GM23338 (cell line): ENCODE data around the gene SCLY. TPM values are rescaled to one million over a fixed set of nuclear protein-coding genes. Genes with fewer than 3 reads are reported as not detected.
A peak's percentile ranks its signal among the peaks of the same experiment; 100 is the strongest.

ENCODE experiments used
- ATAC-seq: fragments of 200-7000 bp; cut with Tn5 transposase; 3 replicates; pipeline ENCODE4 v1.9.1; 2020
- DNase-seq: peaks from one replicate; pipeline ENCODE4 v3.0.0-alpha.2; 2015; ENCODE audit warnings: low spot score
- H2AFZ ChIP-seq: fragments of 200-600 bp; sonication (generic); 2 replicates; pipeline ENCODE4 v1.8.0; 2016; ENCODE audit warnings: antibody characterized with exemption, mild to moderate bottlenecking, moderate library complexity
- H3F3A ChIP-seq: fragments of 200-600 bp; sonication (generic); replicated peaks from 2 replicates; pipeline ENCODE4 v1.8.0; 2017; ENCODE audit warnings: antibody characterized with exemption, mixed run types, low read depth
- H3K27ac ChIP-seq: fragments of 200-600 bp; sonication (generic); 2 replicates; pipeline ENCODE4 v1.6.1; 2016; ENCODE audit warnings: low read depth
- H3K27me3 ChIP-seq: fragments of 200-600 bp; sonication (generic); 2 replicates; pipeline ENCODE4 v1.8.0; 2016; ENCODE audit warnings: mild to moderate bottlenecking, mixed run types, moderate library complexity; ENCODE audit not compliant: insufficient read depth
- H3K36me3 ChIP-seq: fragments of 200-600 bp; sonication (generic); 2 replicates; pipeline ENCODE4 v1.8.0; 2016; ENCODE audit warnings: mild to moderate bottlenecking; ENCODE audit not compliant: insufficient read depth
- H3K4me1 ChIP-seq: fragments of 200-600 bp; sonication (generic); 2 replicates; pipeline ENCODE4 v1.8.0; 2016; ENCODE audit warnings: mild to moderate bottlenecking, moderate library complexity; ENCODE audit not compliant: insufficient read depth
- H3K4me2 ChIP-seq: fragments of 200-600 bp; sonication (generic); 2 replicates; pipeline ENCODE4 v1.7.1; 2017; ENCODE audit warnings: mixed run types
- H3K4me3 ChIP-seq: fragments of 200-600 bp; sonication (generic); 2 replicates; pipeline ENCODE4 v1.6.1; 2016; ENCODE audit warnings: mixed run types
- H3K79me2 ChIP-seq: fragments of 200-600 bp; sonication (generic); replicated peaks from 2 replicates; pipeline ENCODE4 v1.8.0; 2017; ENCODE audit warnings: mild to moderate bottlenecking; ENCODE audit not compliant: insufficient read depth
- H3K9me2 ChIP-seq: fragments of 200-600 bp; sonication (generic); 2 replicates; pipeline ENCODE4 v1.8.0; 2017; ENCODE audit not compliant: insufficient read depth
- H4K20me1 ChIP-seq: fragments of 200-600 bp; sonication (generic); replicated peaks from 2 replicates; pipeline ENCODE4 v1.8.0; 2017; ENCODE audit warnings: mild to moderate bottlenecking; ENCODE audit not compliant: insufficient read depth
- H3K27ac Mint-ChIP-seq: 2 replicates; pipeline ENCODE4 v1.8.0; 2020; ENCODE audit warnings: inconsistent platforms, mild to moderate bottlenecking, moderate library complexity, mixed read lengths
- H3K27me3 Mint-ChIP-seq: 3 replicates; pipeline ENCODE4 v1.8.0; 2022; ENCODE audit warnings: low read depth, mild to moderate bottlenecking, moderate library complexity, mixed read lengths, inconsistent platforms; ENCODE audit not compliant: insufficient read depth, poor library complexity
- H3K36me3 Mint-ChIP-seq: 3 replicates; pipeline ENCODE4 v1.8.0; 2021; ENCODE audit warnings: low read depth, mild to moderate bottlenecking, inconsistent platforms, moderate library complexity, mixed read lengths
- H3K4me1 Mint-ChIP-seq: 3 replicates; pipeline ENCODE4 v1.8.0; 2020; ENCODE audit warnings: mild to moderate bottlenecking, inconsistent platforms, mixed read lengths
- H3K4me3 Mint-ChIP-seq: 3 replicates; pipeline ENCODE4 v1.8.0; 2021; ENCODE audit warnings: moderate library complexity, mild to moderate bottlenecking, inconsistent platforms, mixed read lengths
- H3K9me3 Mint-ChIP-seq: 3 replicates; pipeline ENCODE4 v1.8.0; 2020; ENCODE audit warnings: moderate library complexity, mild to moderate bottlenecking, inconsistent platforms, mixed read lengths
- EZH2phosphoT487 ChIP-seq: fragments of 200-600 bp; sonication (generic); IDR thresholded peaks from one replicate; pipeline ENCODE4 v1.8.1; 2018; ENCODE audit warnings: antibody characterized with exemption; ENCODE audit not compliant: unreplicated experiment
- JUNB ChIP-seq: IDR thresholded peaks from one replicate; pipeline ENCODE4 v1.6.1; 2016; ENCODE audit warnings: antibody characterized with exemption; ENCODE audit not compliant: unreplicated experiment
- POLR2AphosphoS5 ChIP-seq: IDR thresholded peaks from 2 replicates; pipeline ENCODE4 v1.6.1; 2016; ENCODE audit warnings: antibody characterized with exemption, low read depth
- REST ChIP-seq: IDR thresholded peaks from one replicate; pipeline ENCODE4 v1.6.1; 2018; ENCODE audit warnings: antibody characterized with exemption; ENCODE audit not compliant: unreplicated experiment
- ZNF331 ChIP-seq: fragments of 250-450 bp; sonication (Bioruptor Pico); IDR thresholded peaks from 2 replicates; pipeline ENCODE4 v1.5.0; 2020; ENCODE audit warnings: low read depth, mild to moderate bottlenecking, moderate library complexity
- ZNF462 ChIP-seq: fragments of 250-450 bp; sonication (Bioruptor Pico); IDR thresholded peaks from 2 replicates; pipeline ENCODE4 v1.5.0; 2020; ENCODE audit warnings: mild to moderate bottlenecking, moderate library complexity
- polyA plus RNA-seq: library from polyadenylated mRNA; unstranded; fragments of >200 nt; fragmentation: Nextera tagmentation; extraction: Ambion mirVana; gene quantifications from 2 replicates; pipeline ENCODE4 v1.2.1, GENCODE V29; 2016
- total RNA-seq: library from RNA; depleted of rRNA; stranded (reverse); fragments of >200 nt; shearing (Covaris generic); gene quantifications from 2 replicates; pipeline ENCODE4 v1.2.3, GENCODE V29; 2014

SCLY gene
- total and polyA plus RNA-seq, 2 experiments from 2014 or later, result 57.2 to 80.3 TPM

- Mint-ChIP-seq H3K27me3 (peaks cover 10% of the 10 kb centered on the region), H3K4me3 (no peak overlapping the region), H3K27ac (no peak overlapping the region), H3K4me1 (peaks cover 5% of the 10 kb centered on the region; the same call in 1 of the 3 replicates), H3K36me3 (no peaks in the 10 kb centered on the region), H3K9me3 (no peaks in the 10 kb centered on the region)
- peak overlapping the region; percentile 97 for H2AFZ ChIP-seq
- H3K79me2 ChIP-seq, result no peaks in the 10 kb centered on the region
- no peaks in the 10 kb centered on the region for H3K36me3 ChIP-seq
- no peaks in the 10 kb centered on the region for H3K4me1 ChIP-seq
- no peaks in the 10 kb centered on the region for H3K27me3 ChIP-seq
- TF ChIP-seq ZNF462 (CRISPR knock-in tag) (no peak), REST (no peak), ZNF331 (CRISPR knock-in tag) (no peak), POLR2AphosphoS5 (no peak), JUNB (no peak), EZH2phosphoT487 (no peak)
- DNase-seq (no peak), ATAC-seq (no peak)
- peak overlapping the region; percentile 72; the same call in 1 of the 2 replicates for H3K4me2 ChIP-seq
- H3K9me2 ChIP-seq, result no peaks in the 10 kb centered on the region
- H3K4me3 ChIP-seq, result no peak overlapping the region
- peaks cover 9% of the 10 kb centered on the region; the same call in 1 of the 2 replicates for H3F3A ChIP-seq
- no peak overlapping the region for H3K27ac ChIP-seq
- H4K20me1 ChIP-seq, result no peaks in the 10 kb centered on the region
Measured at GRCh38 chr2:238129166-238130010, 68.6 kb downstream of the SCLY start.
